ENCODE measurements around the gene ALG2. TPM values are rescaled to one million over a fixed set of nuclear protein-coding genes. Genes with fewer than 3 reads are reported as not detected.

The ALG2 gene
- total RNA-seq, 1 donor from 2014 or later: 25.0 TPM

DNA sequence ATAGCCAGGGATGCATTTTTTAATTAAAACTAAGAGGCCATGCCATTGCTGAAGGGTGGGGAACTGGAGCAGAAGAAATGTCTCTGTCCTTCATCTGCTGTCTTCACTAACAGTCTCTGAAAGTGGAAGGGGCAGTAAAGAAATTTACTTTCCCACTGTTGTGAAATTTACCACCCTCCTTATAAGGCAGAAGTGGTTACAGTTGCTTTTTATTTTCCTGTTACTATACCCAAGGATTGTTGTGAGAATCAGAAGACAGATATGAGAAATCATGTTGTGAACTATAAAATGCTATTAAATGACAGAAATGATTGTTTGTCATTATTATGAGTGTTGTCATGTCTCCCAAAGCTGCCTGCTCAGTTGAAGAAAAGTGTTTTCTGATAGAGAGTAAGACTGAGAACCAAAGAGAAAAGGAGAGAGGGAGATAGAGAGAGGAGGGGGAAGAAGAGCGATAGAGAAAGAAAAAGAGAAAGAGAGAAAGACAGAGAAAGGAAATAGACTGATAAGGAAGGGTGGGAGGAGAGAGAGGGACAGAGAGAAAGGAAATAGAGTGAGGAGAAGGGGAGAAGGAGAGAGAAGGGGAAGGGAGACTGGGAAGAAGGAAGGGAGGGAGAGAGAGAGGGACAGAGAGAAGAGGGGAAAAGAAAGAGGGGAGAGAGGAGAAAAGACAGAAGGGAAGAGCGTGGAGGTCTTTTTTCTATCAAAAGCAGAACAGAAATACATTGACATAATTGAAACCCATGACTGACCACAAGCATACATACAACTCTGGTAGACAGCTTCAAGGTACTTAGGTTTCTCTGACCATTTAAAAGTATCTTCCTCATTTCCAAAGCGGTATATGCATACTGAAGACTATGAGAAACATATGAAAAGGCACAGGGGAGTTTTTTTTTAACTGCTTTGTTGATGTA is 22.9 kb upstream of the ALG2 start:
- no peaks in the 10 kb centered on the region for H3K36me3 Mint-ChIP-seq
- no peak for TF ChIP-seq CTCF (IDR thresholded peaks at IDR 0.05)
- no peak for TF ChIP-seq EZH2phosphoT487 (IDR thresholded peaks at IDR 0.05)
- TF ChIP-seq EZH2 (IDR thresholded peaks at IDR 0.05): no peak
- Histone ChIP-seq H3K79me2 (ENCODE audit: low read depth) (no peaks in the 10 kb centered on the region), H3K4me1 (peaks cover 2% of the 10 kb centered on the region), H3F3A (ENCODE audit: low read depth) (peaks cover 6% of the 10 kb centered on the region), H3K9ac (no peak overlapping the region), H2AFZ (replicated peaks) (no peak overlapping the region), H3K4me2 (no peak overlapping the region), H3K4me3 (no peak overlapping the region), H3K36me3 (no peaks in the 10 kb centered on the region), H3K27ac (no peak overlapping the region), H3K9me3 (ENCODE audit: low read depth) (no peaks in the 10 kb centered on the region), H4K20me1 (ENCODE audit: low read depth) (no peaks in the 10 kb centered on the region), H3K27me3 (no peaks in the 10 kb centered on the region)
- no peak for DNase-seq (ENCODE audit: low spot score)
- H3K27me3 Mint-ChIP-seq (ENCODE audit: insufficient read depth, low read depth): no peaks in the 10 kb centered on the region
- no peak overlapping the region for H3K27ac Mint-ChIP-seq
- H3K9me3 Mint-ChIP-seq: no peaks in the 10 kb centered on the region
- H3K4me1 Mint-ChIP-seq: no peaks in the 10 kb centered on the region
- H3K4me3 Mint-ChIP-seq: no peak overlapping the region

DNA sequence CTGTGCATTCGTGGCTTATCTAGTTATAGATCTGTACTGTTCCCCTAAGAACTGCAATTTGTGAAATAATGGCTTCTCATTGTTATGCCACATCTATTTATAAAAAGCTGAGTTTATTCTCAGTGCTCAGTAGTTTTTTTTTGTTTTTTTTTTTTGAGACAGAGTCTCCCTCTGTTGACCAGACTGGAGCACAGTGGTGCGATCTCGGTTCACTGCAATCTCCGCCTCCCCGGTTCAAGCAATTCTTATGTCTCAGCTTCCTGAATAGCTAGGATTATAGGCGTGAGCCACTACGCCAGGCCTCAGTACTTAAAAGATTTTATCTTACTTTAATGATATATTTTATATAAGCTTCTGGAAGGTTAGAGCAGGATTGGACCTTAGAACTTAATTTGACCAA is 19.4 kb upstream of the ALG2 start:
- Histone ChIP-seq H2AFZ (replicated peaks) (no peak overlapping the region), H3K27me3 (no peaks in the 10 kb centered on the region), H3K4me3 (no peak overlapping the region), H3K4me2 (no peak overlapping the region), H3K9me3 (ENCODE audit: low read depth) (no peaks in the 10 kb centered on the region), H3F3A (ENCODE audit: low read depth) (peaks cover 7% of the 10 kb centered on the region), H3K4me1 (peaks cover 12% of the 10 kb centered on the region), H4K20me1 (ENCODE audit: low read depth) (no peaks in the 10 kb centered on the region), H3K79me2 (ENCODE audit: low read depth) (no peaks in the 10 kb centered on the region), H3K27ac (no peak overlapping the region), H3K9ac (no peak overlapping the region), H3K36me3 (no peaks in the 10 kb centered on the region)
- H3K27me3 Mint-ChIP-seq (ENCODE audit: insufficient read depth, low read depth): no peaks in the 10 kb centered on the region
- H3K36me3 Mint-ChIP-seq: no peaks in the 10 kb centered on the region
- no peak overlapping the region for H3K4me3 Mint-ChIP-seq
- no peaks in the 10 kb centered on the region for H3K4me1 Mint-ChIP-seq
- TF ChIP-seq CTCF (IDR thresholded peaks at IDR 0.05) (peak; percentile 5), EZH2phosphoT487 (IDR thresholded peaks at IDR 0.05) (no peak), EZH2 (IDR thresholded peaks at IDR 0.05) (no peak)
- DNase-seq (ENCODE audit: low spot score): no peak
- H3K27ac Mint-ChIP-seq: no peak overlapping the region
- no peaks in the 10 kb centered on the region for H3K9me3 Mint-ChIP-seq

DNA sequence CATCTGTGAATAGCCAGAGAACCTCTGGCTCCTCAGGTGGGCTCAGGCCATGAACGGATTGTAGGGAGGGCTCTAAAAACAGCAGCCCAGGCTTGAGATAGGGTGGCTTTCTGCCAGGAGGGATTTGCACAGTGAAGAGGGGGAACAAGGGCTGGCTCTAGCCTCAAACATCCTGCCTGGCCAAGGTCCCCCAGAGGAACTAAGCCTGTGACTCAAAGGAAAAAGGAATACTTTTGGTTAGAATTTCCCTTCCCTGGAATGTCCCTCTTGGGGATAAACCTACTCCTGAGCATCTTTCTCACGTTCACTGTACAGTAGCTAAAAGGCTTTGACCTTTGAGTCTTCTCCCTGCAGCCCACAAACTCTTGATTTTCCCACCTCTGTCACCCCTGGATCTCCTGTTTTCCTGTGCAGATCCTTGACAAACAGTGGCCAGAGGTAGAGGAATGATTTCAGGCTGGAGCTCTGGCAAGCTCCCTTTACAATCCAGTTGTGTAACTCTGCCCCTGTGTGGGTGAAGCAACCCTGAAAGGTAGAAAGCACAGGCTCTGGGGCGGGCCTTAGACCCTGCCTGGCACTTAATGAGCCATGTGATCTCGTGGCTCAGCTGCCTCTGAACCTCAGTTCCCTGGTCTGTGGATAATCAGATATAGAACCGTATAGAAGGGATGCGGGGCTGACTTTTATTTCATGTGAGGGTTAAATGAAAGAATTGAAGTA is 17.8 kb upstream of the ALG2 start:
- Histone ChIP-seq H4K20me1 (ENCODE audit: low read depth) (no peaks in the 10 kb centered on the region), H3K4me2 (no peak overlapping the region), H3K4me1 (peaks cover 12% of the 10 kb centered on the region), H2AFZ (replicated peaks) (no peak overlapping the region), H3K9ac (no peak overlapping the region), H3K4me3 (no peak overlapping the region), H3K79me2 (ENCODE audit: low read depth) (no peaks in the 10 kb centered on the region), H3K9me3 (ENCODE audit: low read depth) (no peaks in the 10 kb centered on the region), H3F3A (ENCODE audit: low read depth) (peaks cover 7% of the 10 kb centered on the region), H3K27me3 (no peaks in the 10 kb centered on the region), H3K27ac (no peak overlapping the region), H3K36me3 (no peaks in the 10 kb centered on the region)
- TF ChIP-seq CTCF (IDR thresholded peaks at IDR 0.05) (no peak), EZH2phosphoT487 (IDR thresholded peaks at IDR 0.05) (no peak), EZH2 (IDR thresholded peaks at IDR 0.05) (no peak)
- Mint-ChIP-seq H3K27ac (peak overlapping the region; percentile 47), H3K27me3 (ENCODE audit: insufficient read depth, low read depth) (no peaks in the 10 kb centered on the region), H3K4me1 (no peaks in the 10 kb centered on the region), H3K4me3 (no peak overlapping the region), H3K9me3 (no peaks in the 10 kb centered on the region), H3K36me3 (no peaks in the 10 kb centered on the region)
- no peak for DNase-seq (ENCODE audit: low spot score)
